Glomerular endothelial cell (primary cell): ENCODE results near the gene LZTS2. TPM values are rescaled to one million over a fixed set of nuclear protein-coding genes. Genes with fewer than 3 reads are reported as not detected.
"Not testable (repeated sequence)": the region's sequence is repeated elsewhere in the genome, so short reads cannot be mapped to it uniquely, and the experiment has no call there.

Experiments used
- DNase-seq: peaks from one replicate; pipeline ENCODE4 v3.0.0-alpha.2; 2011; ENCODE audit warnings: low read depth, low spot score; ENCODE audit errors: extremely low read depth
- total RNA-seq: library from RNA; depleted of rRNA; stranded (reverse); fragments of >200 nt; gene quantifications from 2 replicates; pipeline ENCODE4 v1.2.3, GENCODE V29; 2015

Gene LZTS2
- total RNA-seq = 109 and 114 TPM in 2 replicates

- no peak for DNase-seq
Measured at GRCh38 chr10:100999742-101000126, at the start of gene LZTS2. Gene LZTS2, plus strand, starts transcription at chr10:100999808. Its CDS starts 2,731 bp downstream, at chr10:101002539.

- DNase-seq = no peak
Measured at GRCh38 chr10:100960251-100960650, 39.4 kb upstream of the LZTS2 start.

- DNase-seq = no peak
Measured at GRCh38 chr10:100962351-100963080, 37.1 kb upstream of the LZTS2 start.

GRCh38 chr10:100963826-100964225, 35.8 kb upstream of the LZTS2 start:
- no peak for DNase-seq

- no peak for DNase-seq
Measured at GRCh38 chr10:100965820-100966219, 33.8 kb upstream of the LZTS2 start.

GRCh38 chr10:100966887-100967286, 32.7 kb upstream of the LZTS2 start:
- no peak for DNase-seq

- no peak for DNase-seq
Measured at GRCh38 chr10:100967332-100967731, 32.3 kb upstream of the LZTS2 start.

- no peak for DNase-seq
Measured at GRCh38 chr10:100968062-100968736, 31.4 kb upstream of the LZTS2 start.

- no peak for DNase-seq
Measured at GRCh38 chr10:100968863-100969186, 30.8 kb upstream of the LZTS2 start.

- DNase-seq = no peak
Measured at GRCh38 chr10:100969187-100970075, 30.2 kb upstream of the LZTS2 start, which contains the start of gene SEMA4G. Gene SEMA4G, plus strand, starts transcription at chr10:100969504. Its CDS starts 3,409 bp downstream, at chr10:100972913.

- DNase-seq = no peak
Measured at GRCh38 chr10:100970076-100970913, 29.3 kb upstream of the LZTS2 start.

- no peak for DNase-seq
Measured at GRCh38 chr10:100970914-100971811, 28.4 kb upstream of the LZTS2 start.

GRCh38 chr10:100972115-100972903, 27.3 kb upstream of the LZTS2 start:
- DNase-seq = no peak

GRCh38 chr10:100972904-100973535, 26.6 kb upstream of the LZTS2 start:
- DNase-seq = no peak

- DNase-seq = not testable (repeated sequence)
Measured at GRCh38 chr10:100975397-100975796, 24.2 kb upstream of the LZTS2 start.

GRCh38 chr10:100976906-100977305, 22.7 kb upstream of the LZTS2 start:
- DNase-seq = no peak

- no peak for DNase-seq
Measured at GRCh38 chr10:100977436-100977835, 22.2 kb upstream of the LZTS2 start.
